Left lung (tissue), 10 donors: Measurements from ENCODE around the gene HEYL. TPM values are rescaled to one million over a fixed set of nuclear protein-coding genes. Genes with fewer than 3 reads are reported as not detected.

Source experiments
- ATAC-seq: fragments of 200-7000 bp; cut with Tn5 transposase; one replicate; pipeline ENCODE4 v1.9.1; 2020; ENCODE audit warnings: moderate library complexity
- DNase-seq, 4 donors: peaks; one replicate each; pipeline ENCODE4 v3.0.0-alpha.2; 2013 to 2020
- H3K27ac ChIP-seq, 2 donors: fragments of 200-600 bp; sonication (generic) in 1 of 2; one replicate each; pipeline versions ENCODE4 v1.5.0 to v1.8.0; 2020 to 2021
- H3K27me3 ChIP-seq, 2 donors: fragments of 200-600 bp; sonication (generic) in 1 of 2; one replicate each; pipeline versions ENCODE4 v1.5.0 to v1.8.0; 2020 to 2021
- H3K36me3 ChIP-seq, 2 donors: fragments of 200-600 bp; sonication (generic) in 1 of 2; one replicate each; pipeline versions ENCODE4 v1.5.0 to v1.8.0; 2020 to 2021
- H3K4me1 ChIP-seq, 2 donors: fragments of 200-600 bp; one replicate each; pipeline ENCODE4 v1.8.0; 2021
- H3K4me3 ChIP-seq, 2 donors: fragments of 200-600 bp; sonication (generic) in 1 of 2; one replicate each; pipeline versions ENCODE4 v1.5.0 to v1.8.0; 2020 to 2021; ENCODE audit warnings: mild to moderate bottlenecking in 1 of 2
- H3K9me3 ChIP-seq, 2 donors: fragments of 200-600 bp; sonication (generic) in 1 of 2; one replicate each; pipeline versions ENCODE4 v1.5.0 to v1.8.0; 2020 to 2021
- CTCF ChIP-seq, 2 donors: fragments of 200-600 bp; sonication (generic) in 1 of 2; IDR thresholded peaks; one replicate each; pipeline versions ENCODE4 v1.5.0 to v1.8.0; 2021; ENCODE audit warnings: antibody characterized with exemption in 2 of 2
- intact Hi-C, 2 donors: fragments of 100-400 bp; cut with DNase I; formaldehyde crosslinking; loops; one replicate each; pipeline versions ENCODE4 v1.11.2 to v1.14.2; 2022
- polyA plus RNA-seq, 6 donors: library from polyadenylated mRNA; unstranded; fragments of 120-200 nt; gene quantifications; one replicate each; pipeline ENCODE4 v1.2.1, GENCODE V29; 2013; ENCODE audit not compliant: insufficient read length in 6 of 6
- total RNA-seq, 2 donors: library from RNA; stranded (reverse); fragmentation: NEBNext Ultra II Directional; extraction: Animal tissue kit (Norgen Biotek cat#: 25700); gene quantifications; one replicate each; pipeline ENCODE4 v1.2.1, GENCODE V29; 2021
- donor health status: DM: no; HTN: yes; CAD: no.
- donor health status: DM: no; HTN: no; CAD: no.

HEYL gene
- total and polyA plus RNA-seq, 8 donors, result 12.6 to 42.8 (median 30.9) TPM

- TF ChIP-seq CTCF (IDR thresholded peaks at IDR 0.05), result no peak
- intact Hi-C loops, result no loop called here
- no peaks in the 10 kb centered on the region for H3K27me3 ChIP-seq
- DNase-seq, result no peak
- no peak overlapping the region for H3K27ac ChIP-seq
- no peaks in the 10 kb centered on the region for H3K9me3 ChIP-seq
- H3K4me1 ChIP-seq, result peaks cover 0 to 3% of the 10 kb centered on the region in 2 donors
- no peak overlapping the region for H3K4me3 ChIP-seq
- H3K36me3 ChIP-seq, result no peaks in the 10 kb centered on the region
- ATAC-seq, result no peak
Measured at GRCh38 chr1:39647247-39647646, 7.8 kb upstream of the HEYL start.

GRCh38 chr1:39646232-39647081, 7.0 kb upstream of the HEYL start:
- intact Hi-C loops, result no loop called here
- Histone ChIP-seq H3K4me1 (peaks cover 0 to 3% of the 10 kb centered on the region in 2 donors), H3K4me3 (no peak overlapping the region), H3K9me3 (no peaks in the 10 kb centered on the region), H3K36me3 (no peaks in the 10 kb centered on the region), H3K27ac (no peak overlapping the region), H3K27me3 (no peaks in the 10 kb centered on the region)
- TF ChIP-seq CTCF (IDR thresholded peaks at IDR 0.05), result no peak
- ATAC-seq, result peak; percentile 52
- peak in 2 of 4 donors; percentile 53 to 73 for DNase-seq

- no peaks in the 10 kb centered on the region for H3K9me3 ChIP-seq
- ATAC-seq, result peak; percentile 49
- H3K36me3 ChIP-seq, result no peaks in the 10 kb centered on the region
- intact Hi-C loops, result no loop called here
- no peak overlapping the region for H3K4me3 ChIP-seq
- no peak overlapping the region for H3K27ac ChIP-seq
- no peak for TF ChIP-seq CTCF (IDR thresholded peaks at IDR 0.05)
- no peaks in the 10 kb centered on the region for H3K27me3 ChIP-seq
- DNase-seq, result no peak
- H3K4me1 ChIP-seq, result peaks cover 0 to 3% of the 10 kb centered on the region in 2 donors
Measured at GRCh38 chr1:39645411-39646043, 6.1 kb upstream of the HEYL start.

GRCh38 chr1:39643705-39644104, 4.3 kb upstream of the HEYL start:
- intact Hi-C loops, result no loop called here

More at GRCh38 chr1:39643705-39644104, 4.3 kb upstream of the HEYL start:
- ATAC-seq, result no peak
- no peaks in the 10 kb centered on the region for H3K9me3 ChIP-seq
- TF ChIP-seq CTCF (IDR thresholded peaks at IDR 0.05), result no peak
- H3K27me3 ChIP-seq, result peaks cover 0 to 14% of the 10 kb centered on the region in 2 donors
- H3K36me3 ChIP-seq, result no peaks in the 10 kb centered on the region
- no peak for DNase-seq
- H3K4me1 ChIP-seq, result peaks cover 3 to 10% of the 10 kb centered on the region in 2 donors
- H3K27ac ChIP-seq, result no peak overlapping the region
- H3K4me3 ChIP-seq, result no peak overlapping the region
